Activated CD4-positive, alpha-beta memory T cell treated with anti-CD3 and anti-CD28 coated beads for 36 hours (primary cell): ENCODE measurements around the gene RABGAP1L. TPM values are rescaled to one million over a fixed set of nuclear protein-coding genes. Genes with fewer than 3 reads are reported as not detected.

Source experiments
- CTCF ChIA-PET: fragments of 350-600 bp; sonication (Branson Sonifier 250); formaldehyde crosslinking; loops from one replicate; lab custom pipeline; 2021; ENCODE audit warnings: antibody characterized with exemption, inconsistent platforms; lab: Charles Lee
- POLR2A ChIA-PET: fragments of 350-600 bp; sonication (Branson Sonifier 250); formaldehyde crosslinking; loops from one replicate; lab custom pipeline; 2021; ENCODE audit warnings: antibody characterized with exemption; lab: Charles Lee
- DNase-seq: peaks from one replicate; pipeline ENCODE4 v3.0.0-alpha.2; 2020
- H3K27ac Mint-ChIP-seq: one replicate; pipeline ENCODE4 v1.8.0; 2021; ENCODE audit warnings: mixed read lengths
- H3K27me3 Mint-ChIP-seq: one replicate; pipeline ENCODE4 v1.8.0; 2021; ENCODE audit warnings: mixed read lengths
- H3K36me3 Mint-ChIP-seq: one replicate; pipeline ENCODE4 v1.8.0; 2021; ENCODE audit warnings: mixed read lengths
- H3K4me1 Mint-ChIP-seq: one replicate; pipeline ENCODE4 v1.8.0; 2021; ENCODE audit warnings: low read depth, mixed read lengths
- H3K4me3 Mint-ChIP-seq: one replicate; pipeline ENCODE4 v1.8.0; 2021; ENCODE audit warnings: mild to moderate bottlenecking, mixed read lengths
- H3K9me3 Mint-ChIP-seq: one replicate; pipeline ENCODE4 v1.8.0; 2021; ENCODE audit warnings: mixed read lengths
- intact Hi-C: fragments of 100-400 bp; cut with micrococcal nuclease; formaldehyde crosslinking; loops from one replicate; pipeline ENCODE4 v1.15.1; 2023
- total RNA-seq, 2 experiments: library from RNA; stranded (reverse); gene quantifications; one replicate each; pipeline ENCODE4 v1.2.3, GENCODE V29; 2021

Gene RABGAP1L
- total RNA-seq, 2 experiments from 2014 or later, result 30.5 to 30.9 TPM

DNA sequence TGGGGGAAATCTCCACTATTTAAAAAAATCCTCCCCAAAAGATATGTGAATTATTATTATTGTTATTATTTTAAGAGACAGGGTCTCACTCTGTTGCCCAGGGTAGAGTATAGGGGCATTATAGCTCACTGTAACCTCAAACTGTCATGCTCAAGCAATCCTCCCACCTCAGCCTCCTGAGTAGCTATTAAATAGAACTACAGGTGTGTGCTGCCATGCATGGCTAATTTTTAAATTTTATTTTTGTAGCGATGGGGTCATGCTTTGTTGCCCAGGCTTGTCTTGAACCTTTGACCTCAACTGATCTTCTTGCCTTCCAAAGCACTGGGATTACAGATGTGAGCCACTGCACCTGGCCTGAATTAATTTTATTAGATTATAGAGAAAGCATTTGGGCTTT, 116.8 kb downstream of the RABGAP1L start:
- Mint-ChIP-seq H3K27me3 (no peaks in the 10 kb centered on the region), H3K27ac (no peak overlapping the region), H3K36me3 (peaks cover 13% of the 10 kb centered on the region)

DNA sequence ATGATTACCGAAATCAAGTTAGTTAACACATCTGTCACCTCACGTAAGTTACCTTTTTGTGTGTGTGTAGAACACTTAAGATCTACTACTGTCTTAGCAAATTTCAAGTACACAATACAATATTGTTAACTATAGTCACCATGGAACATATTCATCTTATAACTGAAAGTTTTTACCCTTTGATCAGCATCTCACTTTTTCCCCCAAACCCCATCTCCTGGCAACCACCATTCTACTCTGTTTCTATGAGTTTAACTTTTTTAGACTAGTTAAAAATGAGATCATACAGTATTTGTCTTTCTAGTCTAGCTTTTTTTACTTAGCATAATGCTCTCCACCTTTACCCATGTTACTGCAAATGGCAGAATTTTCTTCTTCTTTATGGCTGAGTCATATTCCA, 124.7 kb downstream of the RABGAP1L start:
- H3K36me3 Mint-ChIP-seq, result peaks cover 66% of the 10 kb centered on the region

More for the DNA sequence above, 116.8 kb downstream of the RABGAP1L start:
- ChIA-PET POLR2A (no interaction called here), CTCF (interaction anchor here (1.4 kb wide), 1 partner anchor 14 kb away, joined by 4 read pairs; no protein-coding TSS in a partner anchor)
- Mint-ChIP-seq H3K4me1 (no peaks in the 10 kb centered on the region), H3K9me3 (no peaks in the 10 kb centered on the region), H3K4me3 (no peak overlapping the region)
- DNase-seq, result no peak
- intact Hi-C loops, result no loop called here

DNA sequence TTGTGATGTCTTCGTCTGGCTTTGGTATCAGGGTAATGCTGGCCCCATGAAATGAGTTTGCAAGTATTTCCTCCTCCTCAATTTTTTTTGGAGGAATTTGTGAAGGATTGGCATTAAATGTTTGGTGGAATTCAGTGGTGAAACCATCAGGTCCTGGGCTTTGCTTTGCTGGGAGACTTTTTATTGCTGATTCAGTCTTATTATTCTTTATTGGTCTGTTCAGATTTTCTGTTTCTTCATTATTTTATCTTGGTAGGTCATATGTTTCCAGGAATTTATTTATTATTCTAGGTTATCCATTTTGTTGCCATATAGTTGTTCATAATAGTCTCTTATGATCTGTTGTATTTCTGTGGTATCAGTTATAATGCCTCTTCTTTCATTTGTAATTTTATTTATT, 126.7 kb downstream of the RABGAP1L start:
- Mint-ChIP-seq H3K4me3 (no peak overlapping the region), H3K27ac (no peak overlapping the region), H3K27me3 (no peaks in the 10 kb centered on the region), H3K9me3 (peaks cover 13% of the 10 kb centered on the region), H3K4me1 (peaks cover 8% of the 10 kb centered on the region), H3K36me3 (peaks cover 76% of the 10 kb centered on the region)
- POLR2A ChIA-PET, result no interaction called here
- CTCF ChIA-PET, result no interaction called here
- intact Hi-C loops, result no loop called here
- no peak for DNase-seq

More for the DNA sequence above, 124.7 kb downstream of the RABGAP1L start:
- ChIA-PET CTCF (no interaction called here), POLR2A (no interaction called here)
- no peak for DNase-seq
- Mint-ChIP-seq H3K27ac (no peak overlapping the region), H3K4me1 (peaks cover 8% of the 10 kb centered on the region), H3K9me3 (peaks cover 7% of the 10 kb centered on the region), H3K4me3 (no peak overlapping the region), H3K27me3 (no peaks in the 10 kb centered on the region)
- intact Hi-C loops, result no loop called here

DNA sequence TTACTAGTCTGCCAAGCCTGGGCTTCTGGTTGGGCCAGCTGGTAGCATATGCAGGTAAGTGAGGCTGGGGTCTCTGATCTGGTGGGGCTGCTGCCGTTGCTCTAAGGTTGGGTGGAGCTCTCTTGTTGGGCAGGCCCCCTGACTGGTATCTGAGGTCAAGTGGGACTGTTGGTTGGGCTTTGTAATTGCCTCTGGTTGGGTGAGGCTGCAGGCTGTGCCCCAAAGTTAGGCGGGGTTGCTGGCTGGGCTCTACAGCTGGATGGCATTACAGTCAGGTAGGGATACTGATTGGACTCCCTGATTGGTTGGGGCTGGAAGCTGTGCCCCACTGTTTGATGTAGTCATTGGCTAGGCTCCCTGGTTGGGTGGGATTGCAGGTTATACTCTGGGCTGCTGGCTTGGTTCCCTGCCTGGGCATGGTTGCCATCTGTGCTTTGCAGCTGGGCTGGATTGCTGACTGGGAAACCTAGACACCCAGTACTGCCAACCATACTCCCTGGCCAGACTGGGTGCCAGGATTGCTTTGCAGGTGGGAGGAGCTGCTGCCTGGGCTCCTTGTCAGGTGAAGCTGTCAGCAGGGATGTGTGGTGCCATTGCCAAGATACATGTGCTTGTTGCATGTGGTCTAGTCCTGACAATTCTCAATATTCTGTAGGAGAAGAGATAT, 130.5 kb downstream of the RABGAP1L start:
- CTCF ChIA-PET, result no interaction called here
- intact Hi-C loops, result no loop called here
- Mint-ChIP-seq H3K36me3 (peaks cover 69% of the 10 kb centered on the region), H3K27me3 (no peaks in the 10 kb centered on the region), H3K4me1 (no peaks in the 10 kb centered on the region), H3K27ac (no peak overlapping the region), H3K4me3 (no peak overlapping the region), H3K9me3 (peaks cover 13% of the 10 kb centered on the region)
- POLR2A ChIA-PET, result no interaction called here
- no peak for DNase-seq

DNA sequence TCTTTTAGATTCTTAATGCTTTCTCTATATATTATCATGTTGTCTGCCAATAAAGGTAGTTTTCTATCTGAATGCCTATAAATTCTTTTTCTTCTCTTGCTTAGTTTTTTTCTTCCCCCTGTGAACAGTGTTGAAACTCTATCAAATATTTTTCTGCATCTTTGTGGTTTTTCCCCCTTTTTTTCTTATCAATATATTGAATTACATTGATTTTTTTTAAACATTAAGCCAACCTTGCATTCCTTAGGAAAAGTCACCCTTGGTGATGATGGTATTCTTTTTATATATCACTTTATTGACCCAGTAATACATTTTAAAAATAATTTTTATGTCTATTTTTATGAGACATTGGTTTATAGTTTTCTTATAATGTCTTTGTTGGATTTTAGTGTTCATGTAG, 131.7 kb downstream of the RABGAP1L start:
- DNase-seq, result no peak
- POLR2A ChIA-PET, result no interaction called here
- Mint-ChIP-seq H3K9me3 (peaks cover 13% of the 10 kb centered on the region), H3K27ac (no peak overlapping the region), H3K36me3 (peaks cover 64% of the 10 kb centered on the region), H3K4me1 (no peaks in the 10 kb centered on the region), H3K4me3 (no peak overlapping the region), H3K27me3 (no peaks in the 10 kb centered on the region)
- intact Hi-C loops, result no loop called here
- CTCF ChIA-PET, result no interaction called here

DNA sequence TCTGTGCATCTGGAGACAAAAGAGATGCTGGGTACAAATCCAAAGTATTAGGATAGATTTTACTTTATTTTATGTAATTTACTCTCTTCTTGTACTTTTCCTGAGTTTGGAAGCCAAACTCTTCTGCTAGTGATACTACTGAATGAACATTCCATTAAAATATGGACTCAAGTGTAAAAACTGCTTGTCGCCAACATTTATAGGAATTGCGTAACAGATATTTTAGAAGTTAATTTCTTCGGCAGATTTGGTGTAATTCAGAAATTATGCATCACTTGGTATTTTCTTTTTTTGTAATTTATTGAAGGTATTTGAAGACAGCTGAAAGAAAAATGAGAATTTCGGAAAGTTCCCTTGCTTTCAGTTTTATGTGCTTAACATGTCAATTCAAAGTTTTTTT, 137.0 kb downstream of the RABGAP1L start:
- no peaks in the 10 kb centered on the region for H3K4me1 Mint-ChIP-seq
- H3K27ac Mint-ChIP-seq, result no peak overlapping the region
- no peak for DNase-seq
- ChIA-PET CTCF (interaction anchor here (0.5 kb wide), 1 partner anchor 832 kb away, joined by 3 read pairs; no protein-coding TSS in a partner anchor), POLR2A (no interaction called here)
- no peaks in the 10 kb centered on the region for H3K27me3 Mint-ChIP-seq
- peaks cover 40% of the 10 kb centered on the region for H3K36me3 Mint-ChIP-seq
- H3K9me3 Mint-ChIP-seq, result peaks cover 5% of the 10 kb centered on the region
- intact Hi-C loops, result no loop called here
- H3K4me3 Mint-ChIP-seq, result no peak overlapping the region

DNA sequence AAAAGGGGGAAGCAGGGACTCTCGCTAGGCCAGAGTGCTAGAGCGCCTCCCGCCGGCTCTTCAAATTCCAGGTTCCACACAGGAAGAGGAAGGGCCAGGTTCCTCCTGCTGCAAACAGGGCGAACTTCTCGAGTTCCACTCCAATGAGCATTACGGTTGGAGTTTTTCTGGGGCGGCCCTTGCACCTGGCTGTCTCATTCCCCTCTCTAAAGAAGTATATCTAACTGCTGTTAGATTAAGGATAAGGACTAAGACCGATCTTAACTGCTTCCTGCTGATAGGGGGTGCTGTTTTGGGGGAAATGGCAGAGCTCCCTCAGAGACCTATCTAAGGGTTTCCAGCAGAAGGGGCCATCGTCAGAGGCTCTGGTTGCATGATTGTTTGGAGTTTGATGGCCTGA, 138.0 kb downstream of the RABGAP1L start:
- H3K27me3 Mint-ChIP-seq, result no peaks in the 10 kb centered on the region
- intact Hi-C loops, result no loop called here
- ChIA-PET CTCF (no interaction called here), POLR2A (no interaction called here)
- no peaks in the 10 kb centered on the region for H3K4me1 Mint-ChIP-seq
- H3K4me3 Mint-ChIP-seq, result no peak overlapping the region
- no peak overlapping the region for H3K27ac Mint-ChIP-seq
- H3K9me3 Mint-ChIP-seq, result peaks cover 11% of the 10 kb centered on the region
- no peak for DNase-seq
- peaks cover 44% of the 10 kb centered on the region for H3K36me3 Mint-ChIP-seq

DNA sequence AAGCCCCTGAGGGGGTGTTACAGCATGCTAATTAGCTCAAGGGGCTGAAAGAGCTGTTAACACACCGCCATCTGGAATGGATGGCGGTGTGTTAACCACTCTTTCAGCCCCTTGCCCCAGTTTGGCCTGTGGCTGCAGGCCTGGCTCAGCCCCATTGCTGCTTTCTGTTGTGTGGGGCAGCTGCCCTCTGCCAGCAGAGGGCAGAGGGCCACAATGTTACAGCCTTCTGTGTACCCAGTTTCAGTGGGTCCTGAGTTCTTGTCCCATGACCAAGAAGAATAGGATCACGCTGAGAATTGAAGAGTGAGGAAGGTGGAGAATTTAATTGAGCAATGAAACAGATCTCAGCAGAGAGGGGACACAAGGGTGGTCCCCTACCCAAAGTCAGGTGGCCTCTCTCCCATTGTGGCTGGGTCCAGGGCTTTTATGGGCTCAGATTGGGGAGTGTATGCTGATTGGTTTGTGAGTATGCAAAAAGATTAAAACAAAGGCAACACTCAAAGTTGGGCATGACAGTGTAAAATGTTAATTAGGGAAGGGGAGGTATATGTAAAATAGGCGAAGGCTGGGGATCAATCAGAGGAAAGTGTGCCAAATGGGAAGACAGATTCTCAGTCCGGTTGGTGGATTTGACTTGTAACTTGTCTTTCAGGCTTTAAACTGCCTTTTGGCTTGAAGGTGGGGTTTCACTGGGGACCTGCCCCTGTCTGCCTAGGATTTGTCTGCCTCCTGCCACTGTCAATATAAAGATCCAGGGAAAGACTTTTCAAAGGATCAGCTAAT, 142.2 kb downstream of the RABGAP1L start:
- Mint-ChIP-seq H3K4me3 (no peak overlapping the region), H3K9me3 (peaks cover 17% of the 10 kb centered on the region), H3K4me1 (no peaks in the 10 kb centered on the region), H3K27me3 (no peaks in the 10 kb centered on the region), H3K36me3 (peaks cover 42% of the 10 kb centered on the region), H3K27ac (no peak overlapping the region)
- intact Hi-C loops, result no loop called here
- POLR2A ChIA-PET, result no interaction called here
- no peak for DNase-seq
- CTCF ChIA-PET, result interaction anchor here (0.6 kb wide), 1 partner anchor 442 kb away, joined by 3 read pairs; no protein-coding TSS in a partner anchor

DNA sequence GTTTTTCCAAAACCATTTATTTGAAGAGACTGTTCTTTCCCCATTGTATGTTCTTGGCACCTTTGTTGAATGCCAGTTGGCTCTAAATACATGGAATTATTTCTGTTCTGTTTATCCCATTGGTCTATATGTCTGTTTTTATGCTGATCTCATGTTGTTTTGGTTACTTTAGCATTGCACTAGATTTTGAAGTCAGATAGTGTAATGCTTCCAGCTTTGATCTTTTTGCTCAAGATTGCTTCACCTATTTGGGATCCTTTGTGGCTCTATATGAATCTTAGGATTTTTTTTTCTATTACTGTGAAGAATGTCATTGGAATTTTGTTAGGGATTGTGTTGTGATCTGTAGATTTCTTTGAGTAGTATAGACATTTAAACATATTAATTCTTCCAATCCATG, 149.3 kb downstream of the RABGAP1L start:
- Mint-ChIP-seq H3K4me3 (no peak overlapping the region), H3K4me1 (peaks cover 4% of the 10 kb centered on the region), H3K36me3 (peaks cover 69% of the 10 kb centered on the region), H3K9me3 (peaks cover 54% of the 10 kb centered on the region), H3K27me3 (no peaks in the 10 kb centered on the region), H3K27ac (no peak overlapping the region)
- no peak for DNase-seq
- intact Hi-C loops, result no loop called here
- ChIA-PET POLR2A (no interaction called here), CTCF (no interaction called here)

DNA sequence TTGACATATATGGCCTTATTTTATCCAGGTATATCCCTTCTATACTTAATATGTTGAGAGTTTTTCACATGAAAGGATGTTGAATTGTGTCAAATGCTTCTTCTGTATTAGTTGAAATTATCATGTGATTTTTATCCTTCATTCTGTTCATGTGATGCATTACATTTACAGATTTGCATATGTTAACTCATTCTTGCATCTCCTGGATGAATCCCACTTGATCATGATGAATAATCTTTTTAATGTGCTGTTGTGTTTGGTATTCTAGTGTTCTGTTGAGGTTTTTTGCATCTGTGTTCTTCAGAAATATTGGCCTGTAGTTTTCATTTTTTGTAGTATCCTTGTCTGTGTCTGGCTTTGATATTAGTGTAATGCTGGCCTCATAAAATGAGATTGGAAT, 150.2 kb downstream of the RABGAP1L start:
- no peaks in the 10 kb centered on the region for H3K27me3 Mint-ChIP-seq
- CTCF ChIA-PET, result no interaction called here
- H3K4me1 Mint-ChIP-seq, result peaks cover 4% of the 10 kb centered on the region
- no peak overlapping the region for H3K4me3 Mint-ChIP-seq
- intact Hi-C loops, result no loop called here
- H3K9me3 Mint-ChIP-seq, result peaks cover 63% of the 10 kb centered on the region
- H3K36me3 Mint-ChIP-seq, result peaks cover 77% of the 10 kb centered on the region
- POLR2A ChIA-PET, result no interaction called here
- no peak for DNase-seq
- no peak overlapping the region for H3K27ac Mint-ChIP-seq

DNA sequence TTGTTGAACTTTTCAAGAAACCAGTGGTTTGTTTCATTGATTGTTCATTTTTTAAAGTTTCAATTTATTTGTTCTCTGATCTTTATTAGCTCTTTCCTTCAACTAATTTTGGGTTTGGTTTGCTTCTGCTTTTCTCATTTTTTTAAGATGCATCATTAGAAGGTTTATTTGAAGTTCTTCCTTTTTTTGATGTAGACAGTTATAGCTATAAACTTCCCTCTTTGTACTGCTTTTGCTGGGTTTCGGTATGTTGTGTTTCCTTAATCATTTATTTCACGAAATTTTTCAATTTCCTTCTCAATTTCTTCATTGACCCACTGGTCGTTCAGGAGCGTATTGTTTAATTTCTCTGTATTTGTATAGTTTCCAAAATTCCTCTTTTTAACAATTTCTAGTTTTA, 155.1 kb downstream of the RABGAP1L start:
- H3K4me3 Mint-ChIP-seq, result no peak overlapping the region

DNA sequence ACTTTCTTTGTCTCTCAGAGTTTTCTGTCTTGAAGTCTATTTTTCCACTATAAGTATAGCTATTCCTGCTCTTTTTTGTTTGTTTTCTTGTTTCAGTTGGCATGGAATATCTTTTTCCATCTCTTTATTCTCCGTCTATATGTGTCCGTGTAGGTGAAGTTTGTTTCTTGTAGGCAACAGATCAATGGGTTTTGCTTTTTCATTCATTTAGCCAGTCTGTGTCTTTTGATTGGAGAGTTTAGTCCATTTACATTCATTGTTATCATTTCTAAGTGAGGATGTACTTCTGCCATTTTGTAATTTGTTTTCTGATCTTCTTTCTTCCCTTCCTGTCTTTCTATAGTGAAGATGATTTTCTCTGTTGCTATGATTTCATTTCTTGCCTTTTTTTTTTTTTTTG, 155.9 kb downstream of the RABGAP1L start:
- ChIA-PET CTCF (no interaction called here), POLR2A (no interaction called here)
- no peaks in the 10 kb centered on the region for H3K27me3 Mint-ChIP-seq
- DNase-seq, result no peak
- intact Hi-C loops, result no loop called here
- no peak overlapping the region for H3K27ac Mint-ChIP-seq
- no peaks in the 10 kb centered on the region for H3K4me1 Mint-ChIP-seq
- no peak overlapping the region for H3K4me3 Mint-ChIP-seq
- H3K36me3 Mint-ChIP-seq, result peaks cover 85% of the 10 kb centered on the region
- H3K9me3 Mint-ChIP-seq, result peaks cover 64% of the 10 kb centered on the region

More for the DNA sequence above, 155.1 kb downstream of the RABGAP1L start:
- intact Hi-C loops, result no loop called here
- DNase-seq, result no peak
- peaks cover 85% of the 10 kb centered on the region for H3K36me3 Mint-ChIP-seq
- H3K27ac Mint-ChIP-seq, result no peak overlapping the region
- no peaks in the 10 kb centered on the region for H3K27me3 Mint-ChIP-seq
- CTCF ChIA-PET, result no interaction called here
- H3K4me1 Mint-ChIP-seq, result peaks cover 4% of the 10 kb centered on the region
- peaks cover 63% of the 10 kb centered on the region for H3K9me3 Mint-ChIP-seq
- POLR2A ChIA-PET, result no interaction called here
